ENCODE data around the gene IL1R2. TPM values are rescaled to one million over a fixed set of nuclear protein-coding genes. Genes with fewer than 3 reads are reported as not detected.

IL1R2 gene
- total and polyA plus RNA-seq, 2 experiments from 2014 or later, result not detected

- TF ChIP-seq ZNF462 (CRISPR knock-in tag; IDR thresholded peaks at IDR 0.05) (no peak), POLR2AphosphoS5 (IDR thresholded peaks at IDR 0.05; ENCODE audit: low read depth) (no peak)
These were observed 78.4 kb downstream of the IL1R2 start (continued) for GRCh38 chr2:102070058-102070642.

- Histone ChIP-seq H4K20me1 (replicated peaks; ENCODE audit: insufficient read depth) (no peaks in the 10 kb centered on the region), H3K9me2 (ENCODE audit: insufficient read depth) (0 out of 2 replicates have a peak, but pooled peaks cover 2% of the 10 kb centered on the region), H3K4me2 (no peak overlapping the region), H3K4me3 (no peak overlapping the region), H3K27me3 (ENCODE audit: insufficient read depth) (no peaks in the 10 kb centered on the region), H3K79me2 (replicated peaks; ENCODE audit: insufficient read depth) (no peaks in the 10 kb centered on the region), H3K4me1 (ENCODE audit: insufficient read depth) (no peaks in the 10 kb centered on the region), H3K36me3 (ENCODE audit: insufficient read depth) (no peaks in the 10 kb centered on the region), H2AFZ (no peak overlapping the region), H3K27ac (ENCODE audit: low read depth) (no peak overlapping the region), H3F3A (replicated peaks; ENCODE audit: low read depth) (no peaks in the 10 kb centered on the region)
- DNase-seq (ENCODE audit: low spot score) (no peak), ATAC-seq (no peak)
- no peak overlapping the region for H3K27ac Mint-ChIP-seq
- no peak overlapping the region for H3K4me3 Mint-ChIP-seq
- no peaks in the 10 kb centered on the region for H3K27me3 Mint-ChIP-seq (ENCODE audit: insufficient read depth, low read depth, poor library complexity)
- no peaks in the 10 kb centered on the region for H3K36me3 Mint-ChIP-seq (ENCODE audit: low read depth)
- H3K9me3 Mint-ChIP-seq, result no peaks in the 10 kb centered on the region
- H3K4me1 Mint-ChIP-seq, result no peaks in the 10 kb centered on the region
- TF ChIP-seq ZNF462 (CRISPR knock-in tag; IDR thresholded peaks at IDR 0.05) (no peak), NANOG (IDR thresholded peaks at IDR 0.05; ENCODE audit: borderline replicate concordance) (no peak), CTCF (conservative IDR thresholded peaks at IDR 0.05; ENCODE audit: low read depth in 2 of 2) (no peak), EZH2phosphoT487 (IDR thresholded peaks at IDR 0.05; ENCODE audit: unreplicated experiment) (no peak)
These were observed 81.0 kb downstream of the IL1R2 start for GRCh38 chr2:102072741-102073140.

Measured in GM23338 (cell line).